Pulmonary artery endothelial cell (primary cell): ENCODE results near the gene EMILIN2. TPM values are rescaled to one million over a fixed set of nuclear protein-coding genes. Genes with fewer than 3 reads are reported as not detected.

Experiments used
- DNase-seq: peaks from one replicate; pipeline ENCODE4 v3.0.0-alpha.2; 2011; ENCODE audit warnings: low read depth, low spot score
- total RNA-seq: library from RNA; depleted of rRNA; stranded (reverse); fragments of >200 nt; gene quantifications from 2 replicates; pipeline ENCODE4 v1.2.3, GENCODE V29; 2014

The EMILIN2 gene
- total RNA-seq, 1 donor from 2014 or later, result 8.2 TPM

GRCh38 chr18:2954869-2955645, 108.3 kb downstream of the EMILIN2 start:
- no peak for DNase-seq

DNA sequence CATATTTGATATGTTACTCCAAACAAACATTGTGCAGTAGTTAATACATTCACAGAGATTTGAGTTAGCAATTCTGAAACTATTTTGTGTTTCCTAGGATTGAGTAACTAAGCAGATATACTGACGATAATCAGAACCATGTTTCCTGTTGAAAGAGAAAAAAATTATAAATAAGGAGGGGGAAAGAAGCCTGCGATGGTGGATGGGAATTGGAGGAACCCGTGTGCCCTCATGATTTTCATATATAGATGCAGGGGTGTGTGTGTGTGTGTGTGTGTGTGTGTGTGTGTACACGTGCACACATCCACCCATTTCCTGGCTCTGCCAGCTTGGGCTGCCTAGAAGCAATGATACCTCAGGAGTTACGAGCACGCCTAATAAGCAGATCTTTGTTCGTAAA, 109.2 kb downstream of the EMILIN2 start:
- no peak for DNase-seq

- no peak for DNase-seq
Observed at GRCh38 chr18:2958819-2959298, 112.1 kb downstream of the EMILIN2 start.

DNA sequence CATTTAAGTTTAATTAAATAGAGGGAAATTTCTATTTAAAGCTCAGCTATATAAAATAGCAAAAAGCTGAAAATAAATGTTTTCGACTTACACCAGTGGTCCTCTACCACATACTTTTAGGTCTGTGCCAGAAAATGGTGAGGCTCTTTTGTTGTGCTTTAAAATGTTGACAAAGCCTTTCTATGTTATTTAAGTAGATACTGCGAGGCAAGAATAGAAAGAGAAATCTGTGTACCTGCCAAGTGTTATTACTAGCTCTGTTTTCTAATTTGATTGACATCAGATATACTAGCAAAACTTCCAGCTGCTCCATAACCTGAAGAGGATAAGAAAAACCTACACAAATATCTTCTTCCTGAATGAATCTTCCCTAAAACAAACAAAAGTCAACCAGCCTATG, 112.5 kb downstream of the EMILIN2 start:
- DNase-seq, result no peak

DNA sequence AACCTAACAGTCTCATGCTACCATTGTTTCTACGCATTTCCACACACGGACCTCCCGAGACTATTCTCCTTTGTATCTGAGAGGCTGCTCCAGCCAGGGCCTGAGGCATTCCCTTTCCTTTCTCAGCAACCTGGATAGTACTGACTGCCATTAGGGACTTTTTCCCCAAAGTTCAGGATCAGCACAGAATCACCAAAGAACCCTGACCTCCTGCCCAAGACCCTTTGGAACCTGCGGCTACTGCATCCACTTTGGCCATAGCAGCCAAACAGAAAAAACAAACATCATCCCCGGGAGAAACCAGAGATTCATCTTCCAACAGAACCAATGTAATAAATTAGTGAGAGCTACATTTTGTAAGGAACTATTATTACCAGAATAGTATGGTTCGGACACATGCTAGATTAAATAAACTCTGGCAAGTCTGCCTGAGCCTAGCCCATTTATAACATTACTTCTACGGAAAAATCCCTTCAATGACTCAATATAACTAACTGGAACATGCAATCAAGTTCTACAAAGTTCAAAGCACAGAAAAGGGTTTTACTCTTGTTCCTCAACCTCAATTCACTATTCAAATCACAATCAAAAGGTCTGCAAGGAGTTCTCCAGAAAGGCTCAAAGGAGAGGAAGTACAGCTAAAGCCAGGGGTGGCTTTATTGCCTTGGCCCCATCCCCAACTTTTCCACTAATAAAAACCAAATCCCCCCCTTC, 114.3 kb downstream of the EMILIN2 start:
- no peak for DNase-seq

- DNase-seq, result no peak
Observed at GRCh38 chr18:2961821-2962220, 115.0 kb downstream of the EMILIN2 start.

GRCh38 chr18:2963048-2963447, 116.2 kb downstream of the EMILIN2 start:
- no peak for DNase-seq

DNA sequence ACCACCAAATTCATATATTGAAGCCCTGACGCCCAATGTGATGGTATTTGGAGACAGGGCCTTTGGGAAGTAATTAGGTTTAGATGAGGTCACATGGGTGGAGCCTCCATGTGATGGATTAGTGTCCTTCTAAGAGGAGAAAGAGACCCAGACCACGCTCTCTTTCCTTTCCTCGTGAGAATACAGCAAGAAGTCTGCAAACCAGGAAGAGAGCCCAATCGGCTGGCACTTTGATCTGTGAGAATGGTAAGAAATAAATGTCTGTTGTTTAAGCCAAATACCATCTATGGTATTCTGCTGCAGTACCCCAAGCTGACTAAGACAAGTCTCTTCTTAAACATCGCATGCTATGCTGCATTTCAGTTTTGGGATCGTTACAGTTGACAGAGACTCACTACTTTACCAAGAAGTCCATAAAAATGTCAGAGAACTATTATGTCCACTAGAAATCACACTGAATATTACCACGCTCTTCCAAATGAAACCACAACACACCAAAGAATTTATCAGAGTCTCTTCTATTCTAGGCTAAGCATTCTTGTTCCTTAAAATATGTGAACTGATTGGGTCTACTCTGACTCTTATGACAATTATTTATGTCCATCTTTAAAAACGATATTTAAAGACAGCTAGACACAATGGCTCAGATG, 117.7 kb downstream of the EMILIN2 start:
- no peak for DNase-seq

Other genes with a start within 250 kb of the EMILIN2 start
- 58.1 and 67.8 TPM in 2 replicates for gene SMCHD1, start 191.3 kb upstream of the EMILIN2 start, total RNA-seq
- 19.0 and 27.5 TPM in 2 replicates for gene LPIN2, start 166.1 kb downstream of the EMILIN2 start, total RNA-seq